ENCODE data around the gene STUM.

DNA sequence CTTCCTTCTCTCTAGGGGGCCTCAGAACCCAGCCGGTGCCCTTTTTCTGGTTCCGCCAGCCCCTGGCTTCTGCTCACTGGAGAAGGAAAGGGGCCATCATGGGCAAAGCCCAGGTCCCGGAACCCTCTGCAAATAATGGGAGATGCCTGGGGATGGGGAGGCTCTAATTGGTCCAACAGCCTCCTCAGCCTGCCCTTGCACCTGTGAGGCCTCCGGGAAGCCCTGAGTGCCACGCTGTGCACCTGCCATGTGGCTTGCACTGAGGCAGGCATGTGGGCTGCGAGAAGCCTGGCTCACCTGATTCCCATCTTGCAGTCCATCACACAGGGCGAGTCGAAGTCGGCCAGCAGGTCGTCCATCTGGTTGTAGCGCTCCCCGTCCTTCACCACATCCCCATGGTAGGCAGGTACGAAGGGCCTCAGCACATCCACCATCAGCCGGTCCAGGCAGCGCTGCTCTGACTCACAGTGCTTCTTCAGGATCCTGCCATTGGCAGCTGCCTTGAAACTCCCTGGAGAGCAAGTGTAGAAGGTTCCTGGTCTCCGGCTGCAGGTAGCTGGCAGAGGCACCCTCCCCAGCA lies 98.4 kb downstream of the STUM start:
- TF ChIP-seq, protein P1, sequence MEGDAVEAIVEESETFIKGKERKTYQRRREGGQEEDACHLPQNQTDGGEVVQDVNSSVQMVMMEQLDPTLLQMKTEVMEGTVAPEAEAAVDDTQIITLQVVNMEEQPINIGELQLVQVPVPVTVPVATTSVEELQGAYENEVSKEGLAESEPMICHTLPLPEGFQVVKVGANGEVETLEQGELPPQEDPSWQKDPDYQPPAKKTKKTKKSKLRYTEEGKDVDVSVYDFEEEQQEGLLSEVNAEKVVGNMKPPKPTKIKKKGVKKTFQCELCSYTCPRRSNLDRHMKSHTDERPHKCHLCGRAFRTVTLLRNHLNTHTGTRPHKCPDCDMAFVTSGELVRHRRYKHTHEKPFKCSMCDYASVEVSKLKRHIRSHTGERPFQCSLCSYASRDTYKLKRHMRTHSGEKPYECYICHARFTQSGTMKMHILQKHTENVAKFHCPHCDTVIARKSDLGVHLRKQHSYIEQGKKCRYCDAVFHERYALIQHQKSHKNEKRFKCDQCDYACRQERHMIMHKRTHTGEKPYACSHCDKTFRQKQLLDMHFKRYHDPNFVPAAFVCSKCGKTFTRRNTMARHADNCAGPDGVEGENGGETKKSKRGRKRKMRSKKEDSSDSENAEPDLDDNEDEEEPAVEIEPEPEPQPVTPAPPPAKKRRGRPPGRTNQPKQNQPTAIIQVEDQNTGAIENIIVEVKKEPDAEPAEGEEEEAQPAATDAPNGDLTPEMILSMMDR (optimal IDR thresholded peaks at IDR 0.05 in 1 of 3, IDR thresholded peaks at IDR 0.05 in 1 of 3, conservative IDR thresholded peaks at IDR 0.05 in 1 of 3; ENCODE audit: extremely low read depth in 1 of 3, insufficient read depth in 2 of 3, low read length in 3 of 3), result no peak
- TF ChIP-seq EZH2 (IDR thresholded peaks at IDR 0.05; ENCODE audit: low read length), result no peak

All from keratinocyte (primary cell).